Omental fat pad (tissue), 4 donors: ENCODE measurements around the gene XAF1. TPM values are rescaled to one million over a fixed set of nuclear protein-coding genes. Genes with fewer than 3 reads are reported as not detected.
"Not testable (repeated sequence)": the region's sequence is repeated elsewhere in the genome, so short reads cannot be mapped to it uniquely, and the experiment has no call there.

Experiments
- ATAC-seq: fragments of 150-250 bp; one replicate; pipeline ENCODE4 v1.9.1; 2016; ENCODE audit warnings: mild to moderate bottlenecking, moderate library complexity; ENCODE audit not compliant: low FRiP score
- DNase-seq: peaks from one replicate; pipeline ENCODE4 v3.0.0-alpha.2; 2019; ENCODE audit warnings: low spot score
- CTCF ChIP-seq, 3 donors: fragments of 450-650 bp; IDR thresholded peaks; one replicate each; pipeline ENCODE4 v1.5.1; 2016 to 2017; ENCODE audit warnings: antibody characterized with exemption in 3 of 3, mild to moderate bottlenecking in 3 of 3, moderate library complexity in 2 of 3
- total RNA-seq, 4 donors: library from RNA; depleted of rRNA; stranded (reverse); fragments of >200 nt; gene quantifications; one replicate each; pipeline ENCODE4 v1.1.0, GENCODE V29; 2016

Gene XAF1
- total RNA-seq, 4 donors from 2014 or later = 17.5 to 201 (median 33.6) TPM

- TF ChIP-seq CTCF (IDR thresholded peaks at IDR 0.05) = no peak
- no peak for DNase-seq
- no peak for ATAC-seq
Measured at GRCh38 chr17:6797718-6798351, 42.0 kb downstream of the XAF1 start.

- TF ChIP-seq CTCF (IDR thresholded peaks at IDR 0.05) = no peak
- no peak for DNase-seq
- no peak for ATAC-seq
Measured at GRCh38 chr17:6799738-6800137, 43.9 kb downstream of the XAF1 start.

GRCh38 chr17:6800422-6801027 lies 44.7 kb downstream of the XAF1 start:
- no peak for TF ChIP-seq CTCF (IDR thresholded peaks at IDR 0.05)
- DNase-seq = no peak
- no peak for ATAC-seq

- no peak for DNase-seq
- no peak for TF ChIP-seq CTCF (IDR thresholded peaks at IDR 0.05)
- no peak for ATAC-seq
Measured at GRCh38 chr17:6811510-6811909, 55.7 kb downstream of the XAF1 start.

- DNase-seq = no peak
- TF ChIP-seq CTCF (IDR thresholded peaks at IDR 0.05) = no peak
- no peak for ATAC-seq
Measured at GRCh38 chr17:6812295-6812694, 56.4 kb downstream of the XAF1 start.

GRCh38 chr17:6815775-6816174 lies 59.9 kb downstream of the XAF1 start:
- DNase-seq = no peak
- TF ChIP-seq CTCF (IDR thresholded peaks at IDR 0.05) = no peak
- no peak for ATAC-seq

- ATAC-seq, DNase-seq: not testable (repeated sequence)
Measured at GRCh38 chr17:6816368-6816767, 60.5 kb downstream of the XAF1 start.
